Hippocampal formation (tissue), 2 donors: ENCODE results near the gene TRMT61A.
A peak's percentile ranks its signal among the peaks of the same experiment; 100 is the strongest.
"Not testable (repeated sequence)": the region's sequence is repeated elsewhere in the genome, so short reads cannot be mapped to it uniquely, and the experiment has no call there.

Experiments used
- DNase-seq, 2 donors: peaks; one replicate each; lab custom pipeline; 2025; lab: John Stamatoyannopoulos, UW

The TRMT61A gene

GRCh38 chr14:103508521-103509329, 20.3 kb upstream of the TRMT61A start:
- no peak for DNase-seq

GRCh38 chr14:103509864-103510723, 18.9 kb upstream of the TRMT61A start:
- no peak for DNase-seq

- no peak for DNase-seq
These were observed 18.0 kb upstream of the TRMT61A start for GRCh38 chr14:103510724-103511693.

- DNase-seq, result not testable (repeated sequence)
These were observed 16.8 kb upstream of the TRMT61A start for GRCh38 chr14:103512180-103512579.

- DNase-seq, result peak in 1 of 2 donors; percentile 76
These were observed 16.0 kb upstream of the TRMT61A start for GRCh38 chr14:103512701-103513611.

GRCh38 chr14:103514596-103515421, 14.2 kb upstream of the TRMT61A start:
- no peak for DNase-seq

- DNase-seq, result no peak
These were observed 12.4 kb upstream of the TRMT61A start for GRCh38 chr14:103516426-103517173.

- DNase-seq, result no peak
These were observed 11.8 kb upstream of the TRMT61A start for GRCh38 chr14:103517174-103517566.

GRCh38 chr14:103517721-103518421, 11.1 kb upstream of the TRMT61A start:
- DNase-seq, result no peak

- peak; percentile 59 to 63 for DNase-seq
These were observed 10.5 kb upstream of the TRMT61A start for GRCh38 chr14:103518422-103519042.

- no peak for DNase-seq
These were observed 9.8 kb upstream of the TRMT61A start for GRCh38 chr14:103519043-103519836.

- no peak for DNase-seq
These were observed 9.2 kb upstream of the TRMT61A start for GRCh38 chr14:103519837-103520212.

GRCh38 chr14:103520269-103520656, 8.7 kb upstream of the TRMT61A start:
- DNase-seq, result no peak

GRCh38 chr14:103520657-103521437, 8.1 kb upstream of the TRMT61A start:
- DNase-seq, result peak; percentile 64 to 68

GRCh38 chr14:103521438-103521950, 7.5 kb upstream of the TRMT61A start:
- DNase-seq, result peak in 1 of 2 donors; percentile 66

- no peak for DNase-seq
These were observed 6.9 kb upstream of the TRMT61A start for GRCh38 chr14:103521951-103522563.
